8988T (cell line): ENCODE measurements around the gene RCC1.
"Not testable (repeated sequence)": the region's sequence is repeated elsewhere in the genome, so short reads cannot be mapped to it uniquely, and the experiment has no call there.

Experiments
- DNase-seq: peaks from one replicate; pipeline ENCODE4 v3.0.0; 2011

Gene RCC1, protein sequence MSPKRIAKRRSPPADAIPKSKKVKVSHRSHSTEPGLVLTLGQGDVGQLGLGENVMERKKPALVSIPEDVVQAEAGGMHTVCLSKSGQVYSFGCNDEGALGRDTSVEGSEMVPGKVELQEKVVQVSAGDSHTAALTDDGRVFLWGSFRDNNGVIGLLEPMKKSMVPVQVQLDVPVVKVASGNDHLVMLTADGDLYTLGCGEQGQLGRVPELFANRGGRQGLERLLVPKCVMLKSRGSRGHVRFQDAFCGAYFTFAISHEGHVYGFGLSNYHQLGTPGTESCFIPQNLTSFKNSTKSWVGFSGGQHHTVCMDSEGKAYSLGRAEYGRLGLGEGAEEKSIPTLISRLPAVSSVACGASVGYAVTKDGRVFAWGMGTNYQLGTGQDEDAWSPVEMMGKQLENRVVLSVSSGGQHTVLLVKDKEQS

DNA sequence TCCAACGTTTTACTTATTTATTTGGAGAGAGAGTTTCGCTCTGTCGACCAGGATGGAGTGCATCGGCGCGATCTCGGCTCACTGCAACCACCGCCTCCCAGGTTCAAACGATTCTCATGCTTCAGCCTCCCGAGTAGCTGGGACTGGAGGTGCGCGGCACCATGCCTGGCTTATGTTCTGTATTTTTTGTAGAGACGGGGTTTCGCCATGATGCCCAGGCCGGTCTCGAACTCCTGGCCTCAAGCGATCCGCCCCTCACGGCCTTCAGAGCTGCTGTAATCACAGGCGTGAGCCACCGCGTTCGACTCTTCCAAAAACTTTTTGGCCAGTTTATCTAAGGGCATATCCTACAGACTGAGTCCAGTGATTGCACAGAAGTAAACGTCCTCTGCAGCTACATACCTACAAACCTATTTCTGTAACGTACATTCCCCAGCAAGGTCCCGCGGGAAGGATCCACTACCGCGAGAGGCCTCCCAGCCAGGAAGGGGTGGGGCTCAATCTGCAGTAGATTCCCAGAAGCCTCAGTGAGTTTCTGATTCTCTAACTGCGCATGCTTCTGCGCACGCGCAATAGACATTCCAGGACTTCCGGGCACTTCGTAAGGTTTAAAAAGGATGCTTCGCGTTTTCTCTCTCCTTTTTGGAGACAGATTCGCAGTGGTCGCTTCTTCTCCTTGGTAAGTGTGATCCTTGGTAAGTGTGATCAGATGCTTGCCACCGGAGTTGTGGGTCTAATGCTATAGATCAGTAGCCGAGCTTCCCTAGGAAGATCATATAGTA, at the start of gene RCC1:
TSS of gene RCC1 (plus strand) at position 638 of the 782 bp plus-strand sequence. CDS start 23,824 bp downstream, outside the sequence.
- peak; percentile 68 for DNase-seq

DNA sequence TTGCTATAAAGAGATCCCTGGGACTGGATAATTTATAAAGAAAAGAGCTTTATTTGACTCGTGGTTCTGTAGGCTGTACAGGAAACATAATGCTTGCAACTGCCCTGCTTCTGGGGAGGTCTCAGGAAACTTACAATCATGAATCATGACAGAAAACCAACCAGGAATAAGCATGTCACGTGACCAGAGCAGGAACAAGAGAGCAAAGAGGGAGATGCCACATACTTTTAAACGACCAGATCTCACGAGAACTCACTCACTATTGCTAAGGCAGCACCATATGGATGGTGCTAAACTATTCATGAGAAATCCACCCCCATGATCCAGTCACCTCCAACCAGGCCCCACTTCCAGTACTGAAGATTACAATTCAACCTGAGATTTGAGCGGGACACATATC, 49.8 kb upstream of the RCC1 start:
- DNase-seq = no peak

DNA sequence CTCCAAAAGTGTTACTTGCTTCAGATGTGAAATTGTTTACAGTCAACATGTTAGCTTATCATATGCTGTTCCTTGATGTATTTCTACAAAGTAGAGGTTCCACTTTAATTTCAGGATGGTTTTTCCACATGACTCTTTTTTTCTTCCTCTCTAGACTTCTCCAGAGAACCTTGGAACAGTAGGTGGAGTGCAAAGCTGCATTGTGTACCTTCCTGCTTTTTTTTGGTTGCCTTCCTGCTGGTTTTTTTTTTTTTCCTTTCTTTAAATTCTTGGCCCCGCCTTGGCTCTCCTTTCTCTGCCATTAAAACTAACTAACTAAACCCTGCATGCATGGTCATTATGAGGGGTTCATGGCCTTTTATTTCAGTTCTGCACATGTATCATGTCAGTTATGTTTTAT, 48.2 kb upstream of the RCC1 start:
- no peak for DNase-seq

DNA sequence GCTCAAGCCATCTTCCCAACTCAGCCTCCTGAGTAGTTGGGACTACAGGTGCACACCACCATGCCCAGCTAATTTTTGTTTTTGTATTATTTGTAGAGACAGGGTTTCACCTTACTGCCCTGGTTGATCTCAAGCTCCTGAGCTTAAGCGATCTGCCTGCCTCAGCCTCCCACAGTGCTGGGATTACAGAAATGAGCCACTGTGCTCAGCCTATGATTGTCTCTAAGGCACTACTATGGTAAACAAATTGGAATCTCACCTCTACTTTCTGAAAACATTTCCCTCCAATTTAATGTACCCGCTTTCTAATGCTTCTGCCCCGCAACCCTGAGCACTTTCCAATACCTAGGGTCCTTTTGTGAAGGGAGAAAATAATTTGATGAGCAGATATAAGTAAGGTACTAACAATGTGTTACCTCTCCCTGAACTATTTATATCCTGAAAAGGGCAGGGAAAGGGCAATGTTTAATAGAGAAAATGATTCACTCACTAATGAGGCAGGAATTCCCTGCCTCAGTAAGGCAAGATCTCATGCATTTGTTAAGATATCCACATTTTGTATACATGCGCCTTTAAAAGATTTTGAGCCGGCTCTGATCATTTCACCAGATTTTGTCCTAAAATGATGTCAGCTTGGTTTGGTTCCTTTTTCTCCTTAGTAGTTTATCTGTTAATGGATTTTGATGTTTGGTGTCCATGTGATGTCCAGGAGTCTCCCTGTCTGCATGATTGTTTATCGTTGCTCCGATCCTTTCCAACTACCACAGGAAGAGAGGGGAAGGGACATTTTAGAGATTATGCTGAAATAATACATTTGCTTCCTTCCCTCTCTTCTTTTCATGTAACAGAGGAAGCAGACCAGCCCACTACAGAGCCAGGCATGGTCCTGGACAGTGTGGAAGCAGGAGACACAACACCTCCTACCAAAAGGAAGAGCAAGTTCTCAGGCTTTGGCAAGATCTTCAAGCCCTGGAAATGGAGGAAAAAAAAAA, 47.3 kb upstream of the RCC1 start:
- no peak for DNase-seq

DNA sequence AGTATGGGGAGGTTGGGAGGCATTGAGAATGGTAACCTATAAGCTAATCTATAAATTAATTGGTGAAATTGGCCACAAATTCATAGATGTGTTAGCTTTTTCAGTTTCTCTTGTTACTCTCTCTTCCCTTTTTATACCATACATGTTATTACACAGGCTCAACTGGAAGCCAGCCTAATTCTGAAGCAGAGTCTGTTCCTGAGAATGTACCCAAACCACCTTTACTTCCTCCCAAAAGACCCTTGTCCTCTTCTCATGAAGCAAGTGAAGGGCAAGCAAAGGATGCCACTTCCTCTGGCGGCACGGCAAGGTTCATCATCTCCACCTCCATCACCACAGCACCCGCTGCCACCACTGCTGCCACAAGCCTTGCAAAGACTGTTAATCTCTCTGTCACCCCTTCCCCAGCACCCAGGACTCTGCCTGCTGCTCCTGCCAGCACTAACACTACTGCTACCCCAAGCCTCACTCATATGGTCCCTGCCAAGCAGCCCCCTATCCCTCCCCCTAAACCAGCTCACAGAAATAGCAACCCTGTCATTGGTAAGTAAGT, 39.5 kb upstream of the RCC1 start:
- DNase-seq = no peak

DNA sequence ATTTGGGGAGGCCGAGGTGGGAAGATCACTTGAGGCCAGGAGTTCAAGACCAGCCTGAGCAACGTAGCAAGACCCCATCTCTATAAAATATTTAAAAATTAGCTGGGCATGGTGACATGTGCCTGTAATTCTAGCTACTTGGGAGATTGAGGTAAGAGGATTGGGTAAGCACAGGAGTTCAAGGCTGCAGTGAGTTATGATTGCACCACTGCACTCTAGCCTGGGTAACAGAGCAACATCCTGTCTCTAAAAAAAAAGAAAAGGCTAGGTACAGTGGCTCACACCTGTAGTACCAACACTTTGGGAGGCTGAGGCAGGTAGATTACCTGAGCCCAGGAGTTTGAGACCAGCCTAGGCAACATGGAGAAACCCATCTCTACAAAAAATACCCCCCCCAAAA, 35.7 kb upstream of the RCC1 start:
- DNase-seq = no peak

DNA sequence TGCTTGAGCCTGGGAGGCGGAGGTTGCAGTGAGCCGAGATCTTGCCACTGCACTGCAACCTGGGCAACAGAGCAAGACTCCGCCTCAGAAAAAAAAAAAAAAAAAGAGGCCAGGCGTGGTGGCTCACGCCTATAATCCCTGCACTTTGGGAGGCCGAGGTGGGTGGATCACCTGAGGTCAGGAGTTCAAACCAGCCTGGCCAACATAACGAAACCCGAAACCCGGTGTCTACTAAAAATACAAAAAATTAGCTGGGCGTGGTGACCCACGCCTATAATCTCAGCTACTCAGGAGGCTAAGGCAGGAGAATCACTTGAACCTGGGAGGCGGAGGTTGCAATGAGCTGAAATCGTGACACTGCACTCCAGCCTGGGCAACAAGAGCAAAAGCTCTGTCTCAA, 26.3 kb upstream of the RCC1 start:
- DNase-seq = not testable (repeated sequence)

DNA sequence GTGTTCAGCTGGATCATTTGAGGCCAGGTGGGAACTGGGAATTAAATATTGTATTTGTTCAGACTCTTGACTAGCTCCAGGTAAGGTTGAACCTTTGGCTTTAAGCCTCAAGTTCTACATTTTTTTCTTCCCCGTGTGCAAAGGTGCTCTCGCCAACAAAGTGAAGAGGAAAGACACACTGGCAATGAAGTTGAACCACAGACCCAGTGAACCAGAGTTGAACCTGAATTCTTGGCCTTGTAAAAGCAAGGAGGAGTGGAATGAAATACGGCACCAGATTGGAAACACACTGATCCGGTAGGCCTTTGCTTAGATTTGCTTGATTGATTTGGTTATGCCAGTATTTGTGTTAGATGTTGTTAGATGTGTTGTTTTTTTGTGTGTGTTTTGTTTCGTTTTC, 25.5 kb upstream of the RCC1 start:
- DNase-seq = no peak

DNA sequence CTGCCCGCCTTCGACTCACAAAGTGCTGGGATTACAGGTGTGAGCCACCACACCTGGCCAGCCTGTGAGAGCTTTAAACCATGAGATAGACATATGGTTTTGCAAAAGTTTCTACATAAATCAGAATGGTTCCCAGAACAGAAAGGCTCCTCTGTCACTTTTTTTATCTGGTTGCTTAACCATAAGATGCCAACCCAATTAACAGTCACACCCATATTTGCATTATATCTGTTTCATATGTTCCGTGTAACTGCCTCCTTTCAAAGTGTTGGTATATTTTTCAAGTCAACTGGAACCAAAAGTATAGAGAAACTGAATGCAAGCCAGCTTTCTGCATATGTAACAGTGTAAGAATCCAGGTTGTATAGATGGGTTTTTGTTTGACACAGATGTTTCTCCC, 23.7 kb upstream of the RCC1 start:
- DNase-seq = no peak

DNA sequence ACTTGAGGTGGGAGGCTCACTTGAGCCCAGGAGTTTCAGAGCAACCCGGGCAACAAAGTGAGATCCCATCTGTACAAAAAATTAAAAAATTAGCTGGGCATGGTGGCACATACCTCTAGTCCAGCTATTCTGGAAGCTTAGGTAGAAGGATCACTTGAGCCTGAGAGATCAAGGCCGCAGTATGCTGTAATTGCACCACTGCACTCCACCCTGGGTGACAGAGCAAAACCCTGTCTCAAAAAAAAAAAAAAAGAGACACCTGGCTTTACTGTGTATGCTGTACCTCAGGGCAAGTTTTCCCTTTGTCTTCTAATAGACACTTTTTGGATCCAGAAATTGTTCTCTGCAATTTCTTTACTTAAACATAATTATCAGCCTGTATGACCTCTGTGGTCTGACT, 23.1 kb upstream of the RCC1 start:
- no peak for DNase-seq

DNA sequence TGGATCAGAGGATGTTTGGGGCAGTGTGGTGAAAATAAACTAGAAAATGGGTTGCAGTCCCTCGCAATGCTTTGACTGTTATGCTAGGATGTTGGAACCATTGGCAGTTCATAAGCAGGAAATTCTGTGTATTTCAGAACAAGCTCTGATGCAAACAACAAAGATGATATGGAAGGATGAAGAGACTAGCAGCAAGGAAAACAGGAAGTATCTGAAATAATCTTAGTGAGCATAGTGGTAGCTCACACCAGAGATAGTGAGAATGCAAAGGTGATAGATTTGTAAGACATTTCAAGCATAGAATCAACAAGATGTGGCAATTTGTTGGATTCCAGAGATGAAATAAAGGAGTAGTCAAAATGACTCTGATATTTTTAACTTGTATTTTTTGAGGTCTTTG, 11.1 kb upstream of the RCC1 start:
- DNase-seq = no peak

DNA sequence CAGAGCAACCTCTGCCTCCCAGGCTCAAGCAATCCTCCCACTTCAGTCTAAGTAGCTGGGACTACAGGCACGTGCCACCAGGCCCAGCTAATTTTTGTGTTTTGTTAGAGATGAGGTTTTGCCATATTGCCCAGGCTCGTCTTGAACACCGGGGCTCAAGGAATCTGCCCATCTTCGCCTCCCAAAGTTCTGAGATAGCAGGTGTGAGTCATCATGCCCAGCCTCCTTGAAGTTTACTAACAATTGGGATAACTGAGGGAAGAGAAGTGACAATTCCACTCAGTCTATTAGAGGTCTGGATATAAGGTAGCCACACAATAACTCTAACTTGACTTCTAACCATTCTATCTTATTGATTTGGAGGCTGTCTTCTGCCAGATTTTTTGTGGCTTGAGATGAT, 6.3 kb upstream of the RCC1 start:
- DNase-seq = no peak

DNA sequence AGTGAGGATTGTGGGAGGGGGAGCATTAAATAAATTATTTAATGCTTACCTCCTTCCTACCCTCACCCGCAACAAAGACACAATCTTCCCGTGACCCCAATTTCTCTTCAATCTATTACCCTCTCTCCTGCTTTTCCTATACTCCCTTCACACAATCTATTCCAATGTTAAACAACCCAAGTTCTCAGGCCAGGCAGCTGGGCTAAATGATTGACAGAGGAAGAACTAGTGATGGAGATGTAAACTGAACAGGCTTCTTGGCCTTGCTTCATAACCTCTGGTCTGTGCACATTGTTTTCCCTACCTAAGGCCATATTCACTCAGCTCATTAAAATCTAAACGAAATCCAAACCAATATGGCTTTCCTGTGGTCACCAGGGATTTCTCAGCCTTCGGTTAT, 3.9 kb upstream of the RCC1 start:
- no peak for DNase-seq

DNA sequence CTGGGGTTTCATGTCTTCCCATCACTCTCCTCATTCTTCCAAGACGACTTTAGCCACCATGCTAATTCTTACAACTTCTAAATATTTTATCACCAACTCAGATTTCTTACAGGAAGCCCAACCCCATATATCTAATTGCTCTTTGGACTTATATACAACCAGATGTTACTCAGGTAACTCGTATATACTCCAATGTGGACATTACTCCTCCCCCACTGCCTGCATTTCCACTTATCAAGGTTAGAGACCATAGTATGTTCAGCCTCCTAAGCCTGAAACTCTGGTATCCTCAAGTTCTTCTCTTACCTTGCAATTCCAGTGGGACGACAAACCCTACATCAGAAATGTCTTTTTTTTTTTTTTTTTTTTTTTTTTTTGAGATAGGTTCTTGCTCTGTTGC, 2.7 kb upstream of the RCC1 start:
- no peak for DNase-seq

DNA sequence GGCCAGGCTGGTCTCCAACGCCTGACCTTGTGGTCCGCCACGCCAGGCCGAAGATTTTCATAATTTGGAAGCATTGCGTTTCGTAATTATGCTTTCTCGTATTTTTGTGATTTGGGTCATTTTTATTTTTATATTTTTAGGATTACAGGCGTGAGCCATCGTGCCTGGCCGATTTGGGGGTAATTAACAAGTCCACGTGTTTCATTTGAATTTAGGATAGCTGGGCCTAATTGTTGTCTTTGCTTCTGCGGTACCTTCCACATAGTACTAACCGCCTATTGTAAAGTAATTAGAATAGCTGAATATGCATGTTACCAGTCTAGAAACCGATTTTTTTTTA, 1.0 kb downstream of the RCC1 start:
- no peak for DNase-seq

DNA sequence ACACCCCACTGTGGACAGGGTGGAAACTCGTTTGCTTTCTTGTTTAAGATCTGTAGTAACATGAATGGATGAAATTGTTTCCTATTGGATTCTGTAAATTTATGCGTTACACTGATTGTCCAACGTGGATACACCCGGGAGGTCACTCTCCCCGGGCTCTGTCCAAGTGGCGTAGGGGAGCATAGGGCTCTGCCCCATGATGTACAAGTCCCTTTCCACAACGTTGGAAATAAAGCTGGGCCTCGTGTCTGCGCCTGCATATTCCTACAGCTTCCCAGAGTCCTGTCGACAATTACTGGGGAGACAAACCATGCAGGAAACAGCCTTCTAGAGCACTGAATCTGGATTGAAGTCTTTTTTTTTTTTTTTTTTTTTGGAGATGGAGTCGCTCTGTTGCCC, 1.4 kb downstream of the RCC1 start:
- DNase-seq = no peak

DNA sequence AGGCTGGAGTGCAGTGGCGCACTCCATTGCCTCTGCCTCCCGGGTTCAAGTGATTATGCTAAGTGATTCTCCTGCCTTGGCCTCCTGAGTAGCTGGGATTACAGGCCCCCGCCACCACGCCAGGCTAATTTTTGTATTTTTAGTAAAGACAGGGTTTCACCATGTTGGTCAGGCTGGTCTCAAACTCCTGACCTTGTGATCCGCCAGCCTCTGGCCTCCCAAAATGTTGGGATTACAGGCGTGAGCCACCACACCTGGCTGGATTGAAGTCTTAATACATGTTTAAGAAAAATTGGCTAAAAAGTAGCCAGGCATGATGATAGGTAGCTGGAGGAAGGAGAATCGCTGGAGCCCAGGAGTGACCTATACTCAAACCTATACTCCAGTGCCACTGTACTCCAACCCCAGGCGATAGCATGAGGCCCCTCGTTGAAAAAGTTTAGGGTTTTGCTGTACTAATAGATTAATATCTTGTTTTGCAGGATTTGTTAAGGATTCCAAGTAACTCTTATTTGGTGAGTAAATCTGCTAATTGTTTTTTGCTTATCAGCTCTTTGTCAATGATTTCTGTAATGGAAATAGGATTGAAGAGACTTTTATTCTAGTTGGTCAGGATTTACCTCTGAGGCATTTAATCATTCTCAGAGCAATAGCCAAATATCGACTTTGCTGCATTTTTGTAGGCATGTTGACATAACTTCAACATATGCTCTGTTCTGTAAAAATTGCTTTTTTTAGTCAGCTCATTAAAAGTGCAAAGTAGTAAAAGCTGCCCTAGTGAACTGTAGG, 2.0 kb downstream of the RCC1 start:
- DNase-seq = no peak

DNA sequence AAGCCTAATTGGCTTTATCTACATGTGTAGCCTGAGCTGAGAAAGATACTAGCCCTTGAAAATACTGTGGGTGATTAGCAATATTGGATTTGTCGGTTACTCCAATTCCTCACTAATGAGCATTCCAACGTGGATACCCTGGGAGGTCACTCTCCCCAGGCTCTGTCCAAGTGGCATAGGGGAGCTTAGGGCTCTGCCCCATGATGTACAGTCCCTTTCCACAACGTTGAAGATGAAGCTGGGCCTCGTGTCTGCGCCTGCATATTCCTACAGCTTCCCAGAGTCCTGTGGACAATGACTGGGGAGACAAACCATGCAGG, 2.6 kb downstream of the RCC1 start:
- no peak for DNase-seq

DNA sequence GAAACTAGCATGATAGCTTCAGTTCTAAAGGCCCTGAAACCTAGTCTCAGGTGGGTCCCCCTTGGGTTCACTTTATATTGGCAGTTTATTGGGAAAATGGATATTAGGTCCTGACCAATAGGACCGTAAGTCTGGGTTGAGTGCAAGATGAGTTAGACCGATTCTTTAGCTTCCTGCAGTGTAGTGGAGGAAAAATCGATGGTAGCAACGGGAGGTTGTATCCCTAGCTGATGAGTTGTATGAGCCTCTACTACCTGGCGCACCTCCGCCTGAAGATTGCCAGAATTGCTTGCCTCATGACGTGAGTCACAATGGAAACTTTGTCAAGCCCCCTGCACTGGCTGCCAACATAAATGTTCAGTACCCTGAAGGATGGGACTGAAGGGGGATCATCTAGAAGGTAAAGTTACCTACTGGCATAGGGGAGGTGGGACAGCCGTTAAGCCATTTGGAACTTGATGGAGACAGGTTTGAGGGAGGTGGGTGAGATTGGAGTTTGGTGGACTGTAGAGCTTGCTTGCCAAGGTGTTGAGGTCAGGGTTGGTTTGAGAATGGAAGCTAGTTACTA, 3.9 kb downstream of the RCC1 start:
- no peak for DNase-seq

DNA sequence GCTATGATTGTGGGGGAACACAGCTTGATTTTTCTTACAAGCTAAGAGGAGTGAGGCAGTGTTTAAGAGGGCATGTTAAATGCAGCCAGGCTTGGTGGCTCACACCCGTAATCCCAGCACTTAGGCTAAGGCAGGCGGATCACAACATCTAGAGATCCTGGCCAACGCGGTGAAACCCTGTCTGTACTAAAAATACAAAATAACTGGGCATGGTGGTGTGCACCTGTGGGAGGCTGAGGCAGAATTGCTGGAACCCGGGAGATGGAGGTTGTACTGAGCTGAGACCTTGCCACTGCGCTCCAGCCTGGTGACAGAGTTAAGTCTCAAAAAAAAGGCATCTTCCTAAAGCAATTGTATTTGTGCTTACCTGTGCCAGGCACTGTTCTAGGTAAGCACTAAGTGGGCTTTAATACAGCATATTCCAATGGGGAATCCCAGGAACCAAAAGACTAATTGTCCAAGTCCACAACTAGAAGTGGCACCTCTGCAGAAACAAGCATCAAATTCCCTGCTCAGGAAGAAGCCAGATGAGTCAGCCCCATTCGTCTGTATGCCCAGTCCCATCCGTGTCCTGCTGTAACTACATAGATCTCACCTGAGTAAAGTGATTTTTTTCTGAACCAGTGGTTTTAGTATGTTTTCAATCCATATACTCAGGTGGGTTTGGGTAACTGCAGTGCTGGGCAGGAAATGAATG, 4.6 kb downstream of the RCC1 start:
- DNase-seq = no peak

DNA sequence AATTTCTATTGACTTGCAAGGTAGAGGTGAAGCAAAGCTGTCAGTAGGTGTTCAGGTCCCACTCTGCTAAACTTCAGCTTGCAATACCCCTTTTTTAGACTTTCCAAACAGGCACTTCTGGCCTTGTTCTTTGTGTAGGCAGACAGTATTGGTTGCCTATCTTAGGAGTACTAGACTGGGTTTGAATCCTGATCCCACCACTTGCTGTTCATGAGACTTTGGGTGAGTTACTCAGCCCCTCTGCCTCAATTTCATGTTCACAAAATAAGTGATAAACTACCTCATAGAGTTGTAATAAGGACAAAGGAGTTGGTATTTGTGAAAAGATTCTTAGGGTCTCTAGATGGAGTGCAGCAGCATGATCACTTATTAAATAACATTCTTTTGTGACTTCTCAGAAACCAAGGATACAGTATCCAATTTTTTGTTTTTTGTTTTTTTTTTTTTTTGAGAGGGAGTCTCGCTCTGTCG, 5.2 kb downstream of the RCC1 start:
- no peak for DNase-seq
